ENCODE measurements around the gene ETS2. TPM values are rescaled to one million over a fixed set of nuclear protein-coding genes. Genes with fewer than 3 reads are reported as not detected.

The ETS2 gene
- total RNA-seq, 1 donor from 2014 or later = 22.4 TPM

DNA sequence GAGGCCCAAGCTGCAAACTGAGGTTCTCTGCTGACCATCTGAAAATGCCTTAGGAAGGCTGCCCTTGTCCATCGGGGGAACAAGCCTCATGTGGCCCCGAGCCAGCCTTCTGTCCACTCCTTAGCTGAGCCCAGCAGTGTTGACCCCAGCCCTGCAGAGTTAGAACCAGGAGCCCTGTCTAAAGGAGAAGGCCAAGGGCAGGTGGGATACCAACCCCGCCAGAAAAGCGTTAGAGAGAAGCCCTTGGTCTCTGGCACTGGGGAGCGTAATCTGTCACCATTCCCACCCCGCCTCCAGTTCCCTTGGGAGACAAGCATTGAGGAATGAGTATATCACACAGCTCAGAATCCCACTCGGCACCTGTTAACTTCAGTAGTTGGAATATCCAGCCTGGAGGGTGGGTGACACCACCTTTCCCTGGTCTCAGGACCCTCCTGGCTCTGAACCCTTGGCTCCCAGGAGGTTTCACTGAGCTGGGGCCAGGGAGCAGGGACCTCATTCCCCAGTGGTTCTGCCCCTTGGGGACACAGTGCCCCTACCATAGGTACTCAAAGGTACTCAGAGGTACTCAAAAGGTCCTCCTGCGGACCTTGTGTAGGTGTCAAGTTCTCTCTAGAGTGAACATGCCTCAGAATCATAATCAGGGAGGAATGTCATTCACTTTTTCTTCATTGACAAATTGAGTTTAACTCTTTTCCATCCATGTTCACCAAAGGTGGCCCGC is 16.4 kb downstream of the ETS2 start:
- Histone ChIP-seq H3K79me2 (ENCODE audit: low read depth) (no peaks in the 10 kb centered on the region), H3K4me2 (no peak overlapping the region), H3K9ac (no peak overlapping the region), H3K9me3 (ENCODE audit: low read depth) (no peaks in the 10 kb centered on the region), H3F3A (ENCODE audit: low read depth) (no peaks in the 10 kb centered on the region), H3K4me3 (no peak overlapping the region), H3K4me1 (no peaks in the 10 kb centered on the region), H4K20me1 (ENCODE audit: low read depth) (no peaks in the 10 kb centered on the region), H3K27ac (no peak overlapping the region), H2AFZ (replicated peaks) (no peak overlapping the region), H3K27me3 (no peaks in the 10 kb centered on the region), H3K36me3 (peaks cover 18% of the 10 kb centered on the region)
- no peak for DNase-seq (ENCODE audit: low spot score)
- H3K27me3 Mint-ChIP-seq (ENCODE audit: insufficient read depth, low read depth) = no peaks in the 10 kb centered on the region
- no peak for TF ChIP-seq EZH2 (IDR thresholded peaks at IDR 0.05)
- TF ChIP-seq, protein P1, sequence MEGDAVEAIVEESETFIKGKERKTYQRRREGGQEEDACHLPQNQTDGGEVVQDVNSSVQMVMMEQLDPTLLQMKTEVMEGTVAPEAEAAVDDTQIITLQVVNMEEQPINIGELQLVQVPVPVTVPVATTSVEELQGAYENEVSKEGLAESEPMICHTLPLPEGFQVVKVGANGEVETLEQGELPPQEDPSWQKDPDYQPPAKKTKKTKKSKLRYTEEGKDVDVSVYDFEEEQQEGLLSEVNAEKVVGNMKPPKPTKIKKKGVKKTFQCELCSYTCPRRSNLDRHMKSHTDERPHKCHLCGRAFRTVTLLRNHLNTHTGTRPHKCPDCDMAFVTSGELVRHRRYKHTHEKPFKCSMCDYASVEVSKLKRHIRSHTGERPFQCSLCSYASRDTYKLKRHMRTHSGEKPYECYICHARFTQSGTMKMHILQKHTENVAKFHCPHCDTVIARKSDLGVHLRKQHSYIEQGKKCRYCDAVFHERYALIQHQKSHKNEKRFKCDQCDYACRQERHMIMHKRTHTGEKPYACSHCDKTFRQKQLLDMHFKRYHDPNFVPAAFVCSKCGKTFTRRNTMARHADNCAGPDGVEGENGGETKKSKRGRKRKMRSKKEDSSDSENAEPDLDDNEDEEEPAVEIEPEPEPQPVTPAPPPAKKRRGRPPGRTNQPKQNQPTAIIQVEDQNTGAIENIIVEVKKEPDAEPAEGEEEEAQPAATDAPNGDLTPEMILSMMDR (IDR thresholded peaks at IDR 0.05) = no peak
- peaks cover 40% of the 10 kb centered on the region for H3K36me3 Mint-ChIP-seq
- H3K9me3 Mint-ChIP-seq = peaks cover 12% of the 10 kb centered on the region
- H3K4me3 Mint-ChIP-seq = no peak overlapping the region
- H3K27ac Mint-ChIP-seq = no peak overlapping the region
- H3K4me1 Mint-ChIP-seq = no peaks in the 10 kb centered on the region

DNA sequence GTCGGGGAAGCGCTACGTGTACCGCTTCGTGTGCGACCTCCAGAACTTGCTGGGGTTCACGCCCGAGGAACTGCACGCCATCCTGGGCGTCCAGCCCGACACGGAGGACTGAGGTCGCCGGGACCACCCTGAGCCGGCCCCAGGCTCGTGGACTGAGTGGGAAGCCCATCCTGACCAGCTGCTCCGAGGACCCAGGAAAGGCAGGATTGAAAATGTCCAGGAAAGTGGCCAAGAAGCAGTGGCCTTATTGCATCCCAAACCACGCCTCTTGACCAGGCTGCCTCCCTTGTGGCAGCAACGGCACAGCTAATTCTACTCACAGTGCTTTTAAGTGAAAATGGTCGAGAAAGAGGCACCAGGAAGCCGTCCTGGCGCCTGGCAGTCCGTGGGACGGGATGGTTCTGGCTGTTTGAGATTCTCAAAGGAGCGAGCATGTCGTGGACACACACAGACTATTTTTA is 17.1 kb downstream of the ETS2 start:
- Histone ChIP-seq H3K36me3 (peaks cover 16% of the 10 kb centered on the region), H3K4me2 (no peak overlapping the region)
- TF ChIP-seq EZH2 (IDR thresholded peaks at IDR 0.05) (no peak), EZH2phosphoT487 (IDR thresholded peaks at IDR 0.05) (no peak)
- TF ChIP-seq, protein P1 (IDR thresholded peaks at IDR 0.05) = no peak

DNA sequence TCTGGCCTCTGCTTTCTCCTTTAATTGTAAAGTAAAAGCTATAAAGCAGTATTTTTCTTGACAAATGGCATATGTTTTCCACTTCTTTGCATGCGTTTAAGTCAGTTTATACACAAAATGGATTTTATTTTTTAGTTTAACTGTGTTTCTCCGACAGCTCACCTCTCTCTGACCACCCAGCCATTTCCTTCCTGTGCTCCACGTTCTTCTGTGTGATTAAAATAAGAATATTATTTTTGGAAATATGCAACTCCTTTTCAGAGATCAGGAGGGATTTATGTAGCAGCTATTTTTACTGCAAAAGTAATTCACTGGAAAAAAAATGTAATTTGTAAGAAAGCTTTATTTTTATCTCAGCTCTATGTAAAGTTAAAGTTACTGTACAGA is 18.0 kb downstream of the ETS2 start:
- H3K36me3 ChIP-seq = peaks cover 12% of the 10 kb centered on the region

More for the DNA sequence above, 17.1 kb downstream of the ETS2 start:
- H3K27me3 ChIP-seq = no peaks in the 10 kb centered on the region
- no peaks in the 10 kb centered on the region for H4K20me1 ChIP-seq (ENCODE audit: low read depth)
- no peaks in the 10 kb centered on the region for H3K27me3 Mint-ChIP-seq (ENCODE audit: insufficient read depth, low read depth)
- H3F3A ChIP-seq (ENCODE audit: low read depth) = no peaks in the 10 kb centered on the region
- DNase-seq (ENCODE audit: low spot score) = no peak
- peaks cover 19% of the 10 kb centered on the region for H3K9me3 Mint-ChIP-seq
- H3K4me3 Mint-ChIP-seq = no peak overlapping the region
- H3K4me1 Mint-ChIP-seq = no peaks in the 10 kb centered on the region
- no peaks in the 10 kb centered on the region for H3K4me1 ChIP-seq
- no peak overlapping the region for H3K9ac ChIP-seq
- no peak overlapping the region for H2AFZ ChIP-seq (replicated peaks)
- no peaks in the 10 kb centered on the region for H3K9me3 ChIP-seq (ENCODE audit: low read depth)
- no peaks in the 10 kb centered on the region for H3K79me2 ChIP-seq (ENCODE audit: low read depth)
- peaks cover 38% of the 10 kb centered on the region for H3K36me3 Mint-ChIP-seq
- no peak overlapping the region for H3K4me3 ChIP-seq
- no peak overlapping the region for H3K27ac Mint-ChIP-seq
- H3K27ac ChIP-seq = no peak overlapping the region

More for the DNA sequence above, 18.0 kb downstream of the ETS2 start:
- H3K4me3 Mint-ChIP-seq = no peak overlapping the region
- Histone ChIP-seq H4K20me1 (ENCODE audit: low read depth) (no peaks in the 10 kb centered on the region), H3K4me2 (no peak overlapping the region), H3F3A (ENCODE audit: low read depth) (no peaks in the 10 kb centered on the region), H3K27ac (no peak overlapping the region), H3K9me3 (ENCODE audit: low read depth) (no peaks in the 10 kb centered on the region), H3K9ac (no peak overlapping the region), H3K79me2 (ENCODE audit: low read depth) (no peaks in the 10 kb centered on the region), H3K27me3 (no peaks in the 10 kb centered on the region), H3K4me1 (no peaks in the 10 kb centered on the region), H3K4me3 (no peak overlapping the region), H2AFZ (replicated peaks) (no peak overlapping the region)
- no peak overlapping the region for H3K27ac Mint-ChIP-seq
- no peaks in the 10 kb centered on the region for H3K4me1 Mint-ChIP-seq
- TF ChIP-seq, protein P1 (IDR thresholded peaks at IDR 0.05) = no peak
- TF ChIP-seq EZH2phosphoT487 (IDR thresholded peaks at IDR 0.05) (no peak), EZH2 (IDR thresholded peaks at IDR 0.05) (no peak)
- H3K36me3 Mint-ChIP-seq = peaks cover 36% of the 10 kb centered on the region
- DNase-seq (ENCODE audit: low spot score) = no peak
- H3K9me3 Mint-ChIP-seq = peaks cover 20% of the 10 kb centered on the region
- H3K27me3 Mint-ChIP-seq (ENCODE audit: insufficient read depth, low read depth) = no peaks in the 10 kb centered on the region
